GM23338 (cell line): Measurements from ENCODE around the gene GCK. TPM values are rescaled to one million over a fixed set of nuclear protein-coding genes. Genes with fewer than 3 reads are reported as not detected.

Experiments
- ATAC-seq: fragments of 200-7000 bp; cut with Tn5 transposase; 3 replicates; pipeline ENCODE4 v1.9.1; 2020
- DNase-seq: peaks from one replicate; pipeline ENCODE4 v3.0.0-alpha.2; 2015; ENCODE audit warnings: low spot score
- H2AFZ ChIP-seq: fragments of 200-600 bp; sonication (generic); 2 replicates; pipeline ENCODE4 v1.8.0; 2016; ENCODE audit warnings: antibody characterized with exemption, mild to moderate bottlenecking, moderate library complexity
- H3F3A ChIP-seq: fragments of 200-600 bp; sonication (generic); replicated peaks from 2 replicates; pipeline ENCODE4 v1.8.0; 2017; ENCODE audit warnings: antibody characterized with exemption, mixed run types, low read depth
- H3K27ac ChIP-seq: fragments of 200-600 bp; sonication (generic); 2 replicates; pipeline ENCODE4 v1.6.1; 2016; ENCODE audit warnings: low read depth
- H3K27me3 ChIP-seq: fragments of 200-600 bp; sonication (generic); 2 replicates; pipeline ENCODE4 v1.8.0; 2016; ENCODE audit warnings: mild to moderate bottlenecking, mixed run types, moderate library complexity; ENCODE audit not compliant: insufficient read depth
- H3K36me3 ChIP-seq: fragments of 200-600 bp; sonication (generic); 2 replicates; pipeline ENCODE4 v1.8.0; 2016; ENCODE audit warnings: mild to moderate bottlenecking; ENCODE audit not compliant: insufficient read depth
- H3K4me1 ChIP-seq: fragments of 200-600 bp; sonication (generic); 2 replicates; pipeline ENCODE4 v1.8.0; 2016; ENCODE audit warnings: mild to moderate bottlenecking, moderate library complexity; ENCODE audit not compliant: insufficient read depth
- H3K4me2 ChIP-seq: fragments of 200-600 bp; sonication (generic); 2 replicates; pipeline ENCODE4 v1.7.1; 2017; ENCODE audit warnings: mixed run types
- H3K4me3 ChIP-seq: fragments of 200-600 bp; sonication (generic); 2 replicates; pipeline ENCODE4 v1.6.1; 2016; ENCODE audit warnings: mixed run types
- H3K79me2 ChIP-seq: fragments of 200-600 bp; sonication (generic); replicated peaks from 2 replicates; pipeline ENCODE4 v1.8.0; 2017; ENCODE audit warnings: mild to moderate bottlenecking; ENCODE audit not compliant: insufficient read depth
- H3K9me2 ChIP-seq: fragments of 200-600 bp; sonication (generic); 2 replicates; pipeline ENCODE4 v1.8.0; 2017; ENCODE audit not compliant: insufficient read depth
- H4K20me1 ChIP-seq: fragments of 200-600 bp; sonication (generic); replicated peaks from 2 replicates; pipeline ENCODE4 v1.8.0; 2017; ENCODE audit warnings: mild to moderate bottlenecking; ENCODE audit not compliant: insufficient read depth
- H3K27ac Mint-ChIP-seq: 2 replicates; pipeline ENCODE4 v1.8.0; 2020; ENCODE audit warnings: inconsistent platforms, mild to moderate bottlenecking, moderate library complexity, mixed read lengths
- H3K27me3 Mint-ChIP-seq: 3 replicates; pipeline ENCODE4 v1.8.0; 2022; ENCODE audit warnings: low read depth, mild to moderate bottlenecking, moderate library complexity, mixed read lengths, inconsistent platforms; ENCODE audit not compliant: insufficient read depth, poor library complexity
- H3K36me3 Mint-ChIP-seq: 3 replicates; pipeline ENCODE4 v1.8.0; 2021; ENCODE audit warnings: low read depth, mild to moderate bottlenecking, inconsistent platforms, moderate library complexity, mixed read lengths
- H3K4me1 Mint-ChIP-seq: 3 replicates; pipeline ENCODE4 v1.8.0; 2020; ENCODE audit warnings: mild to moderate bottlenecking, inconsistent platforms, mixed read lengths
- H3K4me3 Mint-ChIP-seq: 3 replicates; pipeline ENCODE4 v1.8.0; 2021; ENCODE audit warnings: moderate library complexity, mild to moderate bottlenecking, inconsistent platforms, mixed read lengths
- H3K9me3 Mint-ChIP-seq: 3 replicates; pipeline ENCODE4 v1.8.0; 2020; ENCODE audit warnings: moderate library complexity, mild to moderate bottlenecking, inconsistent platforms, mixed read lengths
- CREB1 ChIP-seq: fragments of 250-450 bp; sonication (Bioruptor Pico); IDR thresholded peaks from 2 replicates; pipeline ENCODE4 v1.5.0; 2020; ENCODE audit warnings: low read depth, mild to moderate bottlenecking, moderate library complexity
- CTCF ChIP-seq, 2 experiments: fragments of 200-600 bp in 1 of 2; sonication (generic) in 1 of 2; conservative IDR thresholded peaks; 2 replicates each; pipeline versions ENCODE4 v1.5.1 to v1.6.1; 2016 to 2017; ENCODE audit warnings: antibody characterized with exemption in 2 of 2, low read depth in 2 of 2, mild to moderate bottlenecking in 2 of 2, moderate library complexity in 1 of 2
- ETS1 ChIP-seq: IDR thresholded peaks from 2 replicates; pipeline ENCODE4 v1.6.1; 2016; ENCODE audit warnings: antibody characterized with exemption
- EZH2 ChIP-seq: fragments of 200-600 bp; sonication (generic); IDR thresholded peaks from one replicate; pipeline ENCODE4 v1.8.0; 2017; ENCODE audit warnings: antibody characterized with exemption, mild to moderate bottlenecking, low read depth; ENCODE audit not compliant: unreplicated experiment
- EZH2phosphoT487 ChIP-seq: fragments of 200-600 bp; sonication (generic); IDR thresholded peaks from one replicate; pipeline ENCODE4 v1.8.1; 2018; ENCODE audit warnings: antibody characterized with exemption; ENCODE audit not compliant: unreplicated experiment
- JUNB ChIP-seq: IDR thresholded peaks from one replicate; pipeline ENCODE4 v1.6.1; 2016; ENCODE audit warnings: antibody characterized with exemption; ENCODE audit not compliant: unreplicated experiment
- NANOG ChIP-seq: IDR thresholded peaks from 2 replicates; pipeline ENCODE4 v1.6.1; 2016; ENCODE audit warnings: antibody characterized with exemption, borderline replicate concordance
- POLR2AphosphoS5 ChIP-seq: IDR thresholded peaks from 2 replicates; pipeline ENCODE4 v1.6.1; 2016; ENCODE audit warnings: antibody characterized with exemption, low read depth
- REST ChIP-seq: IDR thresholded peaks from one replicate; pipeline ENCODE4 v1.6.1; 2018; ENCODE audit warnings: antibody characterized with exemption; ENCODE audit not compliant: unreplicated experiment
- STAT1 ChIP-seq: IDR thresholded peaks from one replicate; pipeline ENCODE4 v1.6.1; 2016; ENCODE audit warnings: antibody characterized with exemption; ENCODE audit not compliant: unreplicated experiment
- ZNF114 ChIP-seq: fragments of 250-450 bp; sonication (Bioruptor Pico); IDR thresholded peaks from 2 replicates; pipeline ENCODE4 v1.5.0; 2020; ENCODE audit warnings: mild to moderate bottlenecking, moderate library complexity
- ZNF331 ChIP-seq: fragments of 250-450 bp; sonication (Bioruptor Pico); IDR thresholded peaks from 2 replicates; pipeline ENCODE4 v1.5.0; 2020; ENCODE audit warnings: low read depth, mild to moderate bottlenecking, moderate library complexity
- ZNF462 ChIP-seq: fragments of 250-450 bp; sonication (Bioruptor Pico); IDR thresholded peaks from 2 replicates; pipeline ENCODE4 v1.5.0; 2020; ENCODE audit warnings: mild to moderate bottlenecking, moderate library complexity
- polyA plus RNA-seq: library from polyadenylated mRNA; unstranded; fragments of >200 nt; fragmentation: Nextera tagmentation; extraction: Ambion mirVana; gene quantifications from 2 replicates; pipeline ENCODE4 v1.2.1, GENCODE V29; 2016
- total RNA-seq: library from RNA; depleted of rRNA; stranded (reverse); fragments of >200 nt; shearing (Covaris generic); gene quantifications from 2 replicates; pipeline ENCODE4 v1.2.3, GENCODE V29; 2014

The GCK gene
- total and polyA plus RNA-seq, 2 experiments from 2014 or later: 6.1 to 7.3 TPM

- H3K27ac ChIP-seq: no peak overlapping the region
- Mint-ChIP-seq H3K27ac (no peak overlapping the region), H3K36me3 (no peaks in the 10 kb centered on the region), H3K4me3 (no peak overlapping the region), H3K27me3 (peaks cover 14% of the 10 kb centered on the region), H3K9me3 (no peaks in the 10 kb centered on the region), H3K4me1 (peaks cover 18% of the 10 kb centered on the region)
- DNase-seq (no peak), ATAC-seq (no peak)
- no peaks in the 10 kb centered on the region for H3F3A ChIP-seq
- no peak for TF ChIP-seq ETS1
- no peak for TF ChIP-seq STAT1
- TF ChIP-seq ZNF331: no peak
- TF ChIP-seq CTCF (conservative IDR thresholded peaks at IDR 0.05; ENCODE audit: low read depth in 2 of 2): no peak
- TF ChIP-seq EZH2: no peak
- TF ChIP-seq JUNB: no peak
- TF ChIP-seq CREB1: no peak
- TF ChIP-seq ZNF114: no peak
- TF ChIP-seq REST: no peak
- TF ChIP-seq ZNF462 (CRISPR knock-in tag): no peak
- TF ChIP-seq EZH2phosphoT487: no peak
- TF ChIP-seq POLR2AphosphoS5: no peak
- TF ChIP-seq NANOG: no peak
- H3K9me2 ChIP-seq: no peaks in the 10 kb centered on the region
- H3K27me3 ChIP-seq: peaks cover 9% of the 10 kb centered on the region; the same call in 1 of the 2 replicates
- H3K4me2 ChIP-seq: no peak overlapping the region
- no peaks in the 10 kb centered on the region for H3K36me3 ChIP-seq
- H4K20me1 ChIP-seq: no peaks in the 10 kb centered on the region
- H3K79me2 ChIP-seq: no peaks in the 10 kb centered on the region
- H3K4me1 ChIP-seq: peaks cover 8% of the 10 kb centered on the region
- H2AFZ ChIP-seq: no peak overlapping the region
- H3K4me3 ChIP-seq: no peak overlapping the region
Observed at GRCh38 chr7:44150966-44151941, 38.0 kb downstream of the GCK start.
